Endothelial cell of hepatic sinusoid (primary cell): ENCODE measurements around the gene WHAMM.
"Not testable (repeated sequence)": the region's sequence is repeated elsewhere in the genome, so short reads cannot be mapped to it uniquely, and the experiment has no call there.

Experiments
- in situ Hi-C: cut with HindIII; loops from 2 replicates; pipeline ENCODE4 v1.10.0; 2017; ENCODE audit warnings: low sequenced_read_pairs

WHAMM gene

GRCh38 chr15:82809308-82810060 is at the start of gene WHAMM:
Gene WHAMM, plus strand, starts transcription at chr15:82809628. Its CDS starts 99 bp downstream, at chr15:82809727.
- in situ Hi-C loops: loop anchor here (5.0 kb wide), 1 partner anchor 193 kb away; no protein-coding TSS in a partner anchor

DNA sequence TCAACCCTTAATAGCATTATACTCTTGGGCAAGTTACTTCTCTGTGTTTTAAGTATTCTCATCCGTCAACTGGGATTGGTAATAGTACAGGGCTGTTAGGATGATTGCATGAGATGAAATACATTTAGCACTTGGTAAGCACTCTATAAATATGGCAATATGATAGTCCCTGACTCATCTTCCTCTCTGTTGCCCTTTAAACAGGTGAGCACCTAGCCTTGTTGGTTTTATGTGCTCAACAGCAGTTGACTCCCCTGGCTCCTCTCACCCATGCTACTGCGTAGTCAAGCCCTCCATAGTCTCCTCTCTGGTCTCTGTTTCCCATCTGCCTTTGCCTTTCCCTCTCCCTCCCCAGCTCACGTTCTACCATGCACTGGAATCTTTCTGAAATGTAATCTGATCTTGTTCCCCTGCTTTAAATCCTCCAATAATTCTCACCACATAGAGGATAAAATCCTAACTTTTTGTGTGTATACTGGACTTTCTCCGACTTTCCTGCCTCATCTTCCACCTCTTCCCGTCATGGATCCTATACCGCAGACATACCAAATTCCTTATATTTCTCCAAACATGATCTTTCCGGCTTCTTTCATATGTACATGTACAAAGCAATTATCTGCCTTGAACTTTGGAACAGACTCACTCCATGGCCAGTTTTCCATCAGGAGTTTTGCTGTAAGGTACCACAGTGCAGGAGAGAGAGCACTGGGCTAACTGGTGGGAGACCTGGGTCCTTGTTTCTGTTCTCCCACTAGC is 45.9 kb upstream of the WHAMM start:
- in situ Hi-C loops: no loop called here

- in situ Hi-C loops: no loop called here
Observed at GRCh38 chr15:82764117-82764490, 45.3 kb upstream of the WHAMM start.

- in situ Hi-C loops: no loop called here
Observed at GRCh38 chr15:82764740-82765139, 44.7 kb upstream of the WHAMM start.

DNA sequence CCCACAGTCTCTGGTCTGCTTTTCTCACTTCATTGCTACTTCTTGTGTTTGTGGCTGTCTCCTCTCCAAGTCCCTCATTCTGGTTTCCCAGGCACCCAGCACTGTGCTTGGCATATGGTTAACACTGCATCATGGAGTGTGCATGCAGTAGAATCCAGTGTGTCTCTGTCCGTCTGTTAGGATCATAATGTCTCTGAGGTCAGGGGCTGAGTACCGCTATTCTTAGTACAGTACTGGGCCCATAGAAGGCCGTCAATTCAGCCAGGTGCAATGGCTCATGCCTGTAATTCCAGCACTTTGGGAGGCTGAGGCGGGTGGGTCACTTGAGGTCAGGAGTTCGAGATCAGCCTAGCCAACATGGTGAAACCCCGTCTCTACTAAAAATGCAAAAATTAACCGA is 43.2 kb upstream of the WHAMM start:
- in situ Hi-C loops: not testable (repeated sequence)

DNA sequence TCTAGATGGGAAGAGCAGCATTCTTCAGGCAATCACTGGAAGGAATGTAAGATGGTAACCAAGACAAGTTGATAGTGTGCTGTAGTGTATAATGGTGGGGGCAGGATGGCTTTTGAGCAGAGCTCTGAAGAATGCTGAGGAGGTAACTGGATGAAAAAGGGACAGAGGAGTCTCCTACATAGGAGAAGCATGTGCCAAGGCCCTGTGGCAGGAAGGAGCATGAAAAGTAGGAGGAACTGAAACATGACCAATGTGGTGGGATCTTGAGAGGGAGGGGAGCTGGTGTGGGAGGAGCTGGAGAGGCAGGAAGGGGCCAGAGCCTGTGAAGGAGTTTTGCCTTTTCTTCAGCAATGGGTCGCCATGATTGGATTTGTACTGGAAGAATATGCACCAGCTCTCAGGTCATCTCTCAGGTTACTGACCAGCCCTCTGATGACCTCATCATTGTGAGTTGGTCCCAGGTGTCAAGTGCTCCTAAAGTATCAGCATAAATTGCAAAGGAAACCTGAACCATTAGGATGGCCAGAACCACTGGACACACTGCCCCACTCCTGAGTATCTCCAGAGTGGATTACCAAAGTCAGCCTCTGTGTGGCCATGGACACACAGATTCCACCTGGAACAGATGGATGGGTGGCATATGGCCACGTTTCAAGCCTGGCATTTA is 42.1 kb upstream of the WHAMM start:
- in situ Hi-C loops: no loop called here

GRCh38 chr15:82768414-82769054 is 40.9 kb upstream of the WHAMM start:
- in situ Hi-C loops: no loop called here

DNA sequence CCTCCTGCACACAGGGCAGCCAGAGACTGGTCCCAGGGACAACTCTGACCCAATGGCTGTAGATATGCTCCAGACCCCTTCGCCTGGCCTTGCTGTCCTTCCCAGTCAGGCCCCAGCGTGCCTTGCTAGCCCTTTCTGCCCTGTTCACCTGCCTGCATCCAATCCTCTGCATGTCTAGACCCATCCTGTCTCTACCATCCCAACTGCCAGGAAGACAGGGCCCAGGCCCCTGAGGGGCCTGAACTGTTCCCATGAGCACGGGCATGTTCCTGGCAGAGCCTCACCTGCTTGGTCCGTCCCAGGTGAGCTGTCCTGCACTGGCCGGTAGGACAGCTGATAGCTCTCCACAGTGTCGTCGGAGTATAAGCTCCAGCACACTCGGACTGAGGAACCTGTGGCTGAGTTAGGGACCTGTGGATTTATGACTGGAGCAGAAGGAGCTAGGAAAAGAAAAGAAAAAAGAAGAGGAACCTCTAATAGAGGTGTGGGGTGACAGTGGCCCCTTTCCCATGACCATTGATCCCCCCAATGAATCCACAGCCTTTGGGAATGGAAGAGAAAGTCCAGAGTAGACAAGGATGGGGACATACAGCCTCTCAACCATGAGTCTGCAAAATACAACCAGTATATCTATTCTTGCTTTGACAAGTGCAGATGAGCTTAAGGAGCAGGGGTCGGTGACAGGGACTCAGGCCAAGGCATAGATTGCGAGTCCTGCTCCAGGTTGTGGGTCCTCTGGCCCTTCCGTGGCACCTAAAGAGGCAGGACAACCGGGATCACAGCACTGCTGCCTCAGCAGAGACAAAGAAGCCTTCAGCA is 37.4 kb upstream of the WHAMM start:
- in situ Hi-C loops: no loop called here

GRCh38 chr15:82774496-82774895 is 34.9 kb upstream of the WHAMM start:
- in situ Hi-C loops: no loop called here

- in situ Hi-C loops: no loop called here
Observed at GRCh38 chr15:82778755-82779154, 30.7 kb upstream of the WHAMM start.

- in situ Hi-C loops: no loop called here
Observed at GRCh38 chr15:82781349-82781748, 28.1 kb upstream of the WHAMM start.

GRCh38 chr15:82788496-82788895 is 20.9 kb upstream of the WHAMM start:
- in situ Hi-C loops: loop anchor here (5.0 kb wide), 1 partner anchor 59 kb away; no protein-coding TSS in a partner anchor

- in situ Hi-C loops: loop anchor here (5.0 kb wide), 1 partner anchor 58 kb away; no protein-coding TSS in a partner anchor
Observed at GRCh38 chr15:82789491-82789890, 19.9 kb upstream of the WHAMM start.

DNA sequence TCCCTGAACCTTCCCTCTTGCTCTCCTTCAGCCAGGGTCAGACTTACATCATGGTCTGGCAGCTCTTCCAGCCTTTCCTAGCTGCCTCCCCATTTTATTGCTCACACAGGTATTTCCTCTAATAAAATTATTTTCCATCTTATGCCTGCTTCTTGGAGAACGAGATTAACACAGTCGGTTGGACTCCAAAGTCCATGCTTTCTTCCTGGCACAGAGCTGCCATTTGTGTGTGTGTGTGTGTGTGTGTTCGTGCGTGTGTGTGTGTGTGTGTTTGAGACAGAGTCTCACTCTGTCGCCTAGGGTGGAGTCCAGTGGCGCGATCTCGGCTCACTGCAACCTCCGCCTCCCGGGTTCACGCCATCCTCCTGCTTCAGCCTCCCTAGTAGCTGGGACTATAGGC is 19.1 kb upstream of the WHAMM start:
- in situ Hi-C loops: no loop called here

- in situ Hi-C loops: no loop called here
Observed at GRCh38 chr15:82792068-82792467, 17.4 kb upstream of the WHAMM start.

DNA sequence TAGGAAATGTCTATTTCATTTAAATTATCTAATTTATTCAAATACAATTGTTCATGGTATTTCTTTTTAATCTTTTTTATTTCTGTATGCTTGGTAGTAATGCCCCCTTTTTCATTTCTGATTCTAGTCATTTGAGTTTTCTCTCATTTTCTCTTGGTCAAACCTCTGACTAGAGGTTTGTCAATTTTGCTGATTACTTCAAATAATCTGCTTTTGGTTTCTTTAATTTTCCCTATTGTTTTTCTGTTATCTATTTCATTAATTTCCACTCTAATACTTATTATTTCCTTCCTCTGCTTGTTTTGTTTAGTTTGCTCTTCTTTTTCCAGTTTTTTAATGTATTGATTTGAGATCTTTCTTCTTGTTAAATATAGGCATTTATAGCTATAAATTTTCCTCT is 15.7 kb upstream of the WHAMM start:
- in situ Hi-C loops: no loop called here

DNA sequence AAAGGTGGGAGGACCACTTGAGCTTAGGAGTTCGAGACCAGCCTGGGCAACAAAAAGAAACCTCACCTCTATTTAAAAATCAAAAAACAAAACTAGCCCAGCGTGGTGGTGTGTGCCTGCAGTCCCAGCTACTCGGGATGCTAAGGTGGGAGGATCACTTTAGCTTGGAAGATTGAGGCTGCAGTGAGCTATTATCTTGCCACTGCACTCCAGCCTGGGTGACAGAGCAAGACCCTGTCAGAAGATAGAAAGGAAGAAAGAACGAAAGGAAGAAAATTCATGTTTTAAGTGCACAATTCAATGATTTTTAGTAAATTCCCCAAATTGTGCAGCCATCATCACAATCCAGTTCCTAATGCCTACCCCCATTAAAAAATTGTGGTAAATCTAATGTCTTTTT is 11.3 kb upstream of the WHAMM start:
- in situ Hi-C loops: no loop called here

DNA sequence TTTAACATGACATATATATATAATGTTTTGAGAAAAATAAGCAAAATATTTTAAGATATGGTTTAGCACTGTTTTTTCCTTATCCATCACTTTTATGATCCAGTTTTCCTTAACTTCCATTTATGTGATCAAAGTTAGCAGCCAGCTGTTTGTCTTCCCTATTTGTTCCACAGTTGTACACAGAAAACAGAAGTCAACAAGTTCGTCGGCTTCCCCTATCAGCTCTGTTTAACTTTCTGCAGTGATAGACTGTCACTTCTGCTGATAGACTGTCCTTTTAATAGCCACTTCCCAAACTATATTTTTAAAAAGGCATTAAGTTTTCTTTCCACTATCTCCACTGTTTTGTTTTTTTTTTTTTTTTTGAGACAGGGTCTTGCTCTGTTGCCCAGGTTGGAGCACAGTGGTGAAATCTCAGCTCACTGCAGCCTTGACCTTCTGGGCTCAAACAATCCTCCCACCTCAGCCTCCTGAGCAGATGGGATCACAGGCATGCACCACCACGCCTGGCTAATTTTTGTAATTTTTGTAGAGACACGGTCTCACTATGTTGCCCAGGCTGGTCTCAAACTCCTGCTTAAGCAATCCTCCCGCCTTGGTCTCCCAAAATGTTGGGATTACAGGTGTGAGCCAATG is 10.8 kb upstream of the WHAMM start:
- in situ Hi-C loops: no loop called here

- in situ Hi-C loops: no loop called here
Observed at GRCh38 chr15:82799183-82799841, 10.1 kb upstream of the WHAMM start.
